Neural progenitor cell (in vitro differentiated cells): ENCODE measurements around the gene STK11IP.

Experiments
- CTCF ChIP-seq: fragments of 200-600 bp; sonication (generic); IDR thresholded peaks from 2 replicates; pipeline ENCODE4 v1.5.1; 2017; ENCODE audit warnings: antibody characterized with exemption, mild to moderate bottlenecking
- EZH2 ChIP-seq: fragments of 200-600 bp; sonication (generic); IDR thresholded peaks from 2 replicates; pipeline ENCODE4 v1.6.1; 2017; ENCODE audit warnings: antibody characterized with exemption, mild to moderate bottlenecking, moderate library complexity

DNA sequence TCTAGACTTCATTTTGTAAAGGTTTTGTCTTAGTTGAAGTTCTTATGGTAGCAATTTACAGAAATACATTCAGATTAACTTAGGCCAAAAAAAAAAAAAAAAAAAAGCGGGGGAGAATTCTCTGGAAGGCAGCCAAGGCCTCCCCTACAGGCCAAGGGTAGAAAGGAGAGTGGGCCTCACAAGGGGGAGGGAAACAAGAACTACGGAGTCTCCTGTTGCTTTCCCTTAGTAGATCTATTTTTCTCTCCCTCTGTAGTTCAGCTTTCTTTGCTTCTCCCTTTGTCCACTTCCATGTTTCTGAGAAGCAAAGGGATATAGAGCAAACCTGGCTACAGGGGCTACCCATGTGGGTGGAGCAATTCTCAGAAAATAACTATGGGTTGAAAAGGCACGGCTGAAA is 2.4 kb upstream of the STK11IP start:
- TF ChIP-seq CTCF (no peak), EZH2 (no peak)
